Measurements from ENCODE around the gene PTHLH. TPM values are rescaled to one million over a fixed set of nuclear protein-coding genes. Genes with fewer than 3 reads are reported as not detected.

The PTHLH gene
- total RNA-seq, 4 donors from 2014 or later, result not detected

DNA sequence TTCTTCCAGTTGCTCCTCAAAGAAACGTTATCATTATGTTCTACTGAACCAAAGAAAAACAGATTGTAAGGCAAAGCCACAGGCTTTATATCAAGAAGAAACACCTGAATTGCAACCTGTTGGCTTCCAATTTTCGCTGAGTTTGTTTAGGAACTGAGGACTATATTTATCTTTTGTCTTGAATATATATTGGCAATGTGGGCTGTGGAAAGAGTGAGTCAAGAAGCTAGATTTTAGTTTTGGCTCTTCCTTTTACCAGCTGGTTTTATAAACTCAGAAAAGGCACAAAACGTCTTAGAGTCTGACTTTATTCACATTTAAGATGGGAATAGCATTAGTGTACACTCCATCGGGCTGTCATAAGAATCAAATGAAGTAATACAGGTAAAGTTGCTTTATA, 10.4 kb upstream of the PTHLH start:
- Histone ChIP-seq H3K36me3 (no peaks in the 10 kb centered on the region), H3K9me3 (no peaks in the 10 kb centered on the region), H3K4me3 (no peak overlapping the region), H3K27me3 (no peaks in the 10 kb centered on the region), H3K27ac (no peak overlapping the region), H3K4me1 (no peaks in the 10 kb centered on the region)
- DNase-seq, result no peak
- no peak for TF ChIP-seq POLR2A (IDR thresholded peaks at IDR 0.05)
- TF ChIP-seq, protein P1, sequence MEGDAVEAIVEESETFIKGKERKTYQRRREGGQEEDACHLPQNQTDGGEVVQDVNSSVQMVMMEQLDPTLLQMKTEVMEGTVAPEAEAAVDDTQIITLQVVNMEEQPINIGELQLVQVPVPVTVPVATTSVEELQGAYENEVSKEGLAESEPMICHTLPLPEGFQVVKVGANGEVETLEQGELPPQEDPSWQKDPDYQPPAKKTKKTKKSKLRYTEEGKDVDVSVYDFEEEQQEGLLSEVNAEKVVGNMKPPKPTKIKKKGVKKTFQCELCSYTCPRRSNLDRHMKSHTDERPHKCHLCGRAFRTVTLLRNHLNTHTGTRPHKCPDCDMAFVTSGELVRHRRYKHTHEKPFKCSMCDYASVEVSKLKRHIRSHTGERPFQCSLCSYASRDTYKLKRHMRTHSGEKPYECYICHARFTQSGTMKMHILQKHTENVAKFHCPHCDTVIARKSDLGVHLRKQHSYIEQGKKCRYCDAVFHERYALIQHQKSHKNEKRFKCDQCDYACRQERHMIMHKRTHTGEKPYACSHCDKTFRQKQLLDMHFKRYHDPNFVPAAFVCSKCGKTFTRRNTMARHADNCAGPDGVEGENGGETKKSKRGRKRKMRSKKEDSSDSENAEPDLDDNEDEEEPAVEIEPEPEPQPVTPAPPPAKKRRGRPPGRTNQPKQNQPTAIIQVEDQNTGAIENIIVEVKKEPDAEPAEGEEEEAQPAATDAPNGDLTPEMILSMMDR (IDR thresholded peaks at IDR 0.05), result no peak

DNA sequence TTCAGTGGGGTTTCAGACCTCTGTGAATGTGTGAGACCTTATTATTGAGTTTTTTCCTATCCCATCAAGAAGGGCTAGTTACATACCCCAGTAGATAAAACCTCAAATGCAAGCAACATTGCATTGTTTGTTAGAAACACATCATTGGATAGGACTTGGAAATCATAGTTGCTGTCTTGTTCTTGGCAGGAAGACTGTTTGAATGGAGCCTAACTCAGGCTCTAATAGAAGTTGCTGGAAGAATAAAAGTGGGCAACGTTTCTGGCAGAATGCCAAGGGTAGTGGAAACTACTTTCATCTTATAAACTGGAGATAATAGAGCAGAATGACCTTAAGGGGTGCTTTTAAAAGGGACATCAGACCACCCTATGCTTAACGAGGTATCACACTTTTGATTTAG, 9.9 kb upstream of the PTHLH start:
- TF ChIP-seq, protein P1 (IDR thresholded peaks at IDR 0.05), result no peak
- TF ChIP-seq POLR2A (IDR thresholded peaks at IDR 0.05), result no peak
- H3K27me3 ChIP-seq, result no peaks in the 10 kb centered on the region

GRCh38 chr12:27981874-27982273, 9.3 kb upstream of the PTHLH start:
- H3K36me3 ChIP-seq, result no peaks in the 10 kb centered on the region
- TF ChIP-seq, protein P1 (IDR thresholded peaks at IDR 0.05), result no peak
- no peak for TF ChIP-seq POLR2A (IDR thresholded peaks at IDR 0.05)
- no peaks in the 10 kb centered on the region for H3K27me3 ChIP-seq
- H3K4me1 ChIP-seq, result no peaks in the 10 kb centered on the region
- H3K4me3 ChIP-seq, result no peak overlapping the region
- no peak for DNase-seq
- H3K9me3 ChIP-seq, result no peaks in the 10 kb centered on the region
- H3K27ac ChIP-seq, result no peak overlapping the region

More for the DNA sequence above, 9.9 kb upstream of the PTHLH start:
- no peaks in the 10 kb centered on the region for H3K36me3 ChIP-seq
- no peak overlapping the region for H3K27ac ChIP-seq
- H3K9me3 ChIP-seq, result no peaks in the 10 kb centered on the region
- no peak overlapping the region for H3K4me3 ChIP-seq
- DNase-seq, result no peak
- no peaks in the 10 kb centered on the region for H3K4me1 ChIP-seq

GRCh38 chr12:27979145-27979544, 6.6 kb upstream of the PTHLH start:
- no peak overlapping the region for H3K27ac ChIP-seq
- no peak for DNase-seq
- H3K4me3 ChIP-seq, result no peak overlapping the region
- no peak for TF ChIP-seq POLR2A (IDR thresholded peaks at IDR 0.05)
- TF ChIP-seq, protein P1 (IDR thresholded peaks at IDR 0.05), result no peak
- no peaks in the 10 kb centered on the region for H3K9me3 ChIP-seq
- H3K36me3 ChIP-seq, result no peaks in the 10 kb centered on the region
- H3K27me3 ChIP-seq, result peaks cover 0 to 22% of the 10 kb centered on the region in 2 donors
- peaks cover 0 to 21% (median 0%) of the 10 kb centered on the region in 4 donors for H3K4me1 ChIP-seq

- no peak overlapping the region for H3K27ac ChIP-seq
- H3K4me3 ChIP-seq, result peak overlapping the region in 2 of 4 donors; percentile 22 to 32
- H3K4me1 ChIP-seq, result peaks cover 0 to 23% (median 2%) of the 10 kb centered on the region in 4 donors
- no peaks in the 10 kb centered on the region for H3K36me3 ChIP-seq
- peaks cover 0 to 26% of the 10 kb centered on the region in 2 donors for H3K27me3 ChIP-seq
- DNase-seq, result peak in 1 of 3 donors; percentile 51
- no peaks in the 10 kb centered on the region for H3K9me3 ChIP-seq
- TF ChIP-seq, protein P1 (IDR thresholded peaks at IDR 0.05), result no peak
- no peak for TF ChIP-seq POLR2A (IDR thresholded peaks at IDR 0.05)
These were observed 2.9 kb upstream of the PTHLH start for GRCh38 chr12:27975222-27976136.
